ENCODE measurements around the gene NR6A1. TPM values are rescaled to one million over a fixed set of nuclear protein-coding genes. Genes with fewer than 3 reads are reported as not detected.
A peak's percentile ranks its signal among the peaks of the same experiment; 100 is the strongest.

Gene NR6A1
- total RNA-seq, 1 experiment from 2014 or later, result 99.3 TPM

DNA sequence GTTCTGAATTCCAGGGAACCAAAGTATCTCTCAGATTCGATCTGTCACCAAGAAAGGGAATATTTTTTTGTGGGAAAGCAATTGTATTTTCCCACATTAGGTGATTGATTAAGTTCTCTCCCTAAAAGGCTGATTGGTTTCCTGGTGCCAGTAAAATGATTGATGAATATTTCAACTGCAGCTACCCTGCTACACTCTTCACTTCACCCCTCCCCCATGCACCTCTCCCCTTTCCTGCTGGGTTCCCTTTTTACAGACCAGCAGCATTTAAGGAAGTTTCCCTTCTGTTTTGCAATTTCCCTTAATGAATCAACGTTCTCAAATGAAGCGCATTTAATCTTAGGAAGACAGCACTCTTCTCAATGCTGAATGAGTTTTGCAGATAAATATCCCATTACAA lies 13.1 kb downstream of the NR6A1 start:
- TF ChIP-seq, protein P1, sequence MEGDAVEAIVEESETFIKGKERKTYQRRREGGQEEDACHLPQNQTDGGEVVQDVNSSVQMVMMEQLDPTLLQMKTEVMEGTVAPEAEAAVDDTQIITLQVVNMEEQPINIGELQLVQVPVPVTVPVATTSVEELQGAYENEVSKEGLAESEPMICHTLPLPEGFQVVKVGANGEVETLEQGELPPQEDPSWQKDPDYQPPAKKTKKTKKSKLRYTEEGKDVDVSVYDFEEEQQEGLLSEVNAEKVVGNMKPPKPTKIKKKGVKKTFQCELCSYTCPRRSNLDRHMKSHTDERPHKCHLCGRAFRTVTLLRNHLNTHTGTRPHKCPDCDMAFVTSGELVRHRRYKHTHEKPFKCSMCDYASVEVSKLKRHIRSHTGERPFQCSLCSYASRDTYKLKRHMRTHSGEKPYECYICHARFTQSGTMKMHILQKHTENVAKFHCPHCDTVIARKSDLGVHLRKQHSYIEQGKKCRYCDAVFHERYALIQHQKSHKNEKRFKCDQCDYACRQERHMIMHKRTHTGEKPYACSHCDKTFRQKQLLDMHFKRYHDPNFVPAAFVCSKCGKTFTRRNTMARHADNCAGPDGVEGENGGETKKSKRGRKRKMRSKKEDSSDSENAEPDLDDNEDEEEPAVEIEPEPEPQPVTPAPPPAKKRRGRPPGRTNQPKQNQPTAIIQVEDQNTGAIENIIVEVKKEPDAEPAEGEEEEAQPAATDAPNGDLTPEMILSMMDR (conservative IDR thresholded peaks at IDR 0.05), result no peak
- no peak overlapping the region for H3K23ac ChIP-seq (ENCODE audit: insufficient read length, low read depth, low read length)
- peaks cover 3% of the 10 kb centered on the region for H3K79me1 ChIP-seq (ENCODE audit: insufficient read depth, low read depth, low read length, poor library complexity, severe bottlenecking)
- no peak overlapping the region for H4K8ac ChIP-seq (replicated peaks; ENCODE audit: insufficient read length, low read depth, low read length)
- H3K79me2 ChIP-seq (ENCODE audit: insufficient read depth, low read length), result peaks cover 15% of the 10 kb centered on the region; the same call in 1 of the 2 replicates
- Mint-ChIP-seq H3K36me3 (ENCODE audit: insufficient read depth in 1 of 3, low read depth in 3 of 3) (no peaks in the 10 kb centered on the region), H3K9me3 (no peaks in the 10 kb centered on the region), H3K27ac (peak overlapping the region; percentile 80 to 99 (median 98)), H3K27me3 (ENCODE audit: low read depth) (no peaks in the 10 kb centered on the region), H3K4me3 (peak overlapping the region; percentile 54 to 75), H3K4me1 (peaks cover 90 to 93% of the 10 kb centered on the region in 2 experiments)
- H3K56ac ChIP-seq (ENCODE audit: insufficient read length, low read depth, low read length), result no peak overlapping the region
- no peaks in the 10 kb centered on the region for H3K9me3 ChIP-seq (ENCODE audit: control insufficient read depth, low read depth, low read length)
- no peak overlapping the region for H2BK15ac ChIP-seq (ENCODE audit: low read depth, low read length)
- H4K5ac ChIP-seq (ENCODE audit: insufficient read length, low read depth, low read length), result no peak overlapping the region
- H2BK20ac ChIP-seq (ENCODE audit: low read depth, low read length, poor library complexity, severe bottlenecking), result no peak overlapping the region
- H2BK120ac ChIP-seq (ENCODE audit: low read depth, low read length, poor library complexity, severe bottlenecking), result no peak overlapping the region
- H2BK5ac ChIP-seq (ENCODE audit: insufficient read length, low read length), result no peak overlapping the region
- no peaks in the 10 kb centered on the region for H4K20me1 ChIP-seq (ENCODE audit: control insufficient read depth, insufficient read depth, insufficient read length)
- H3T11ph ChIP-seq (ENCODE audit: low read length), result no peak overlapping the region
- peaks cover 3% of the 10 kb centered on the region for H3K23me2 ChIP-seq (ENCODE audit: insufficient read length, low read depth, low read length, poor library complexity, severe bottlenecking)
- H3K4me1 ChIP-seq (ENCODE audit: insufficient read depth, low read length), result peaks cover 11% of the 10 kb centered on the region
- H3K27me3 ChIP-seq (ENCODE audit: insufficient read depth, low read length), result no peaks in the 10 kb centered on the region
- H3K14ac ChIP-seq (ENCODE audit: insufficient read depth, low read length), result no peak overlapping the region
- H3K27ac ChIP-seq (ENCODE audit: insufficient read length, low read depth, low read length), result peak overlapping the region; percentile 93
- H2BK12ac ChIP-seq (ENCODE audit: insufficient read length, low read depth, low read length), result no peak overlapping the region
- H2AFZ ChIP-seq (ENCODE audit: low read length), result no peak overlapping the region
- H3K9ac ChIP-seq (ENCODE audit: extremely low read depth, insufficient read length, low read length), result peak overlapping the region; percentile 58
- H3K18ac ChIP-seq (ENCODE audit: insufficient read length, low read depth, low read length), result no peak overlapping the region
- no peak for DNase-seq
- H2AK5ac ChIP-seq (ENCODE audit: insufficient read length, low read length), result no peak overlapping the region
- no peak overlapping the region for H4K91ac ChIP-seq (ENCODE audit: insufficient read length, low read depth, low read length)
- no peak overlapping the region for H3K4ac ChIP-seq (ENCODE audit: low read depth, low read length)
- H3K4me2 ChIP-seq (ENCODE audit: insufficient read depth, insufficient read length, low read length), result peak overlapping the region; percentile 77
- no CpG with 5 or more reads among the region's 3 CpGs for WGBS (ENCODE audit: extremely low coverage, insufficient read length, low lambda C conversion rate)

Data from H9 (cell line).